SK-N-SH (cell line): Measurements from ENCODE around the gene CNTNAP2.

Experiments used
- EP300 ChIP-seq, 2 experiments: IDR thresholded peaks; 2 replicates each; pipeline versions ENCODE4 v1.4.0 to v1.6.1; 2012; ENCODE audit warnings: borderline replicate concordance in 1 of 2, low read depth in 1 of 2, low read length in 1 of 2
- JUND ChIP-seq: IDR thresholded peaks from 2 replicates; pipeline ENCODE4 v1.4.0; 2012
- NFIC ChIP-seq: IDR thresholded peaks from 2 replicates; pipeline ENCODE4 v1.4.0; 2012; ENCODE audit warnings: borderline replicate concordance
- POLR2AphosphoS5 ChIP-seq: IDR thresholded peaks from 2 replicates; pipeline ENCODE4 v1.6.1; 2012; ENCODE audit warnings: low read depth, low read length
- RAD21 ChIP-seq: IDR thresholded peaks from 2 replicates; pipeline ENCODE4 v1.6.1; 2012; ENCODE audit warnings: mild to moderate bottlenecking, low read length
- TF ChIP-seq, protein P1 (sequence below): fragments of 200-600 bp; sonication (generic); IDR thresholded peaks from 2 replicates; pipeline ENCODE4 v1.6.1; 2017; ENCODE audit warnings: antibody characterized with exemption, mild to moderate bottlenecking, moderate library complexity
- TF ChIP-seq, protein P2 (sequence below): IDR thresholded peaks from 2 replicates; pipeline ENCODE4 v1.6.1; 2012; ENCODE audit warnings: mild to moderate bottlenecking, low read depth, low read length, moderate library complexity

DNA sequence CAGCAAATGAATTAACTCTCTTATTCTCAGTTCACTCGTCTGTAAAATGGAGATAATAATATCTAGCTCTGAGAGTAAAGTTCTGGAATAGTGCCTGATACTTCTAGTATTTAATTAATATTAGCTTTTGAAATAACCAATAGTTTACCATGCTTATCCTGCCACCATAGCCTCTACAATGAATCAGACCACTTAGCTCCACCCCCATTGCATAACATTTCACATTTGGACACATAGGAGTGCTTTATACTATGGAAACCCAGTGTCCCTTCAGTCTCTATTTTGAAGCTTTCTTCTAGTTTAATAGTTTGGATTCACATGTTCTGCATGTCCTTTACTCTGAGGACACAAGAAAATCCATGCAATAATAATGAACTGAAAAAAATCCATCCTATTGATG, 2046.6 kb downstream of the CNTNAP2 start:
- no peak for TF ChIP-seq NFIC
- TF ChIP-seq EP300 (IDR thresholded peaks at IDR 0.05; ENCODE audit: borderline replicate concordance in 1 of 2, low read depth in 1 of 2, low read length in 1 of 2), result no peak
- TF ChIP-seq, protein P1, sequence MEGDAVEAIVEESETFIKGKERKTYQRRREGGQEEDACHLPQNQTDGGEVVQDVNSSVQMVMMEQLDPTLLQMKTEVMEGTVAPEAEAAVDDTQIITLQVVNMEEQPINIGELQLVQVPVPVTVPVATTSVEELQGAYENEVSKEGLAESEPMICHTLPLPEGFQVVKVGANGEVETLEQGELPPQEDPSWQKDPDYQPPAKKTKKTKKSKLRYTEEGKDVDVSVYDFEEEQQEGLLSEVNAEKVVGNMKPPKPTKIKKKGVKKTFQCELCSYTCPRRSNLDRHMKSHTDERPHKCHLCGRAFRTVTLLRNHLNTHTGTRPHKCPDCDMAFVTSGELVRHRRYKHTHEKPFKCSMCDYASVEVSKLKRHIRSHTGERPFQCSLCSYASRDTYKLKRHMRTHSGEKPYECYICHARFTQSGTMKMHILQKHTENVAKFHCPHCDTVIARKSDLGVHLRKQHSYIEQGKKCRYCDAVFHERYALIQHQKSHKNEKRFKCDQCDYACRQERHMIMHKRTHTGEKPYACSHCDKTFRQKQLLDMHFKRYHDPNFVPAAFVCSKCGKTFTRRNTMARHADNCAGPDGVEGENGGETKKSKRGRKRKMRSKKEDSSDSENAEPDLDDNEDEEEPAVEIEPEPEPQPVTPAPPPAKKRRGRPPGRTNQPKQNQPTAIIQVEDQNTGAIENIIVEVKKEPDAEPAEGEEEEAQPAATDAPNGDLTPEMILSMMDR, result no peak
- no peak for TF ChIP-seq POLR2AphosphoS5
- no peak for TF ChIP-seq JUND
- no peak for TF ChIP-seq RAD21
- TF ChIP-seq, protein P2, sequence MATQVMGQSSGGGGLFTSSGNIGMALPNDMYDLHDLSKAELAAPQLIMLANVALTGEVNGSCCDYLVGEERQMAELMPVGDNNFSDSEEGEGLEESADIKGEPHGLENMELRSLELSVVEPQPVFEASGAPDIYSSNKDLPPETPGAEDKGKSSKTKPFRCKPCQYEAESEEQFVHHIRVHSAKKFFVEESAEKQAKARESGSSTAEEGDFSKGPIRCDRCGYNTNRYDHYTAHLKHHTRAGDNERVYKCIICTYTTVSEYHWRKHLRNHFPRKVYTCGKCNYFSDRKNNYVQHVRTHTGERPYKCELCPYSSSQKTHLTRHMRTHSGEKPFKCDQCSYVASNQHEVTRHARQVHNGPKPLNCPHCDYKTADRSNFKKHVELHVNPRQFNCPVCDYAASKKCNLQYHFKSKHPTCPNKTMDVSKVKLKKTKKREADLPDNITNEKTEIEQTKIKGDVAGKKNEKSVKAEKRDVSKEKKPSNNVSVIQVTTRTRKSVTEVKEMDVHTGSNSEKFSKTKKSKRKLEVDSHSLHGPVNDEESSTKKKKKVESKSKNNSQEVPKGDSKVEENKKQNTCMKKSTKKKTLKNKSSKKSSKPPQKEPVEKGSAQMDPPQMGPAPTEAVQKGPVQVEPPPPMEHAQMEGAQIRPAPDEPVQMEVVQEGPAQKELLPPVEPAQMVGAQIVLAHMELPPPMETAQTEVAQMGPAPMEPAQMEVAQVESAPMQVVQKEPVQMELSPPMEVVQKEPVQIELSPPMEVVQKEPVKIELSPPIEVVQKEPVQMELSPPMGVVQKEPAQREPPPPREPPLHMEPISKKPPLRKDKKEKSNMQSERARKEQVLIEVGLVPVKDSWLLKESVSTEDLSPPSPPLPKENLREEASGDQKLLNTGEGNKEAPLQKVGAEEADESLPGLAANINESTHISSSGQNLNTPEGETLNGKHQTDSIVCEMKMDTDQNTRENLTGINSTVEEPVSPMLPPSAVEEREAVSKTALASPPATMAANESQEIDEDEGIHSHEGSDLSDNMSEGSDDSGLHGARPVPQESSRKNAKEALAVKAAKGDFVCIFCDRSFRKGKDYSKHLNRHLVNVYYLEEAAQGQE, result no peak
